Measurements from ENCODE around the gene G6PC3.
A peak's percentile ranks its signal among the peaks of the same experiment; 100 is the strongest.
"Not testable (repeated sequence)": the region's sequence is repeated elsewhere in the genome, so short reads cannot be mapped to it uniquely, and the experiment has no call there.

G6PC3 gene

DNA sequence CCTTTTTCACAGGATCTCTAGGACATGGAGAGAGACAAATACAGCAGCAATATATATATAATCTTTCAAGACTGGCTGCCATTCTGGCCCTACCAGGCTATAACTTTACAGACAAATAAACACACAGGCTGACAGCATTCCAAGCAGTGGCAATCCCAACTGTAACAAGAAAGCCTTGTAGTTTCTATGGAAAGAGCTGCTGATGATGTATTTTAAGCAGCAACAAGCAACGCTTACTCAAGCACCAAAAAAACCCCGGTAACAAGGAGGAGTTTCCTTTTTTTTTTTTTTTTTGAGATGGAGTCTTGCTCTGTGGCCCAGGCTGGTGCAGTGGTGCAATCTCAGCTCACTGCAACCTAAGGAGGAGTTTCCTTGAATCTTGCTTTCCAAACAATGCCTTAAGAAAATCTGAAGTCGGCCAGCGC lies 27.3 kb upstream of the G6PC3 start:
- peaks cover 36% of the 10 kb centered on the region for H3K36me3 ChIP-seq (replicated peaks)
- H3K27me3 ChIP-seq (ENCODE audit: low read depth), result no peaks in the 10 kb centered on the region
- no peaks in the 10 kb centered on the region for H3K9me3 ChIP-seq
- H3K4me1 ChIP-seq, result peaks cover 19% of the 10 kb centered on the region
- H3K4me3 ChIP-seq, result no peak overlapping the region
- DNase-seq (ENCODE audit: low spot score in 2 of 2), result no peak
- in situ Hi-C loops (cut with MboI; ENCODE audit: low sequenced_read_pairs), result no loop called here

DNA sequence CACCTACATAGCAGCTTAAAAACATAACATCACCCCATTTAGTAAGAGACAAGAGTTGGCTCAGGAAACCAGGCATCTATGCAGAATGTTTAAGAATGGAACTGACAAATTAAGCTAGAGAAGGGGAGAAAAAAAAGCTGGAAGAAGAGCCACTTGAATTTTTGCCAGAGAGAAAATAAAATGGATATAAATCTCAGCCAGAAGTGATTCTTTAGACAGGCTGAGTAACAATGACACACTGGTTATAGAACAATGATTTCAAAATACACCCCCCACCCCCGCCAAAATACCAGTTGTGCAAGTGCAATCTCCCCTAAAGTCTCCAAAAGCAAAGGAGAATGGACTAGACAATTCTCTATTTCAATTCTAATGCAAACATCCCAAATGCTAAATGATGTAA lies 26.5 kb upstream of the G6PC3 start:
- DNase-seq (ENCODE audit: low spot score in 2 of 2), result peak; percentile 28 to 46

DNA sequence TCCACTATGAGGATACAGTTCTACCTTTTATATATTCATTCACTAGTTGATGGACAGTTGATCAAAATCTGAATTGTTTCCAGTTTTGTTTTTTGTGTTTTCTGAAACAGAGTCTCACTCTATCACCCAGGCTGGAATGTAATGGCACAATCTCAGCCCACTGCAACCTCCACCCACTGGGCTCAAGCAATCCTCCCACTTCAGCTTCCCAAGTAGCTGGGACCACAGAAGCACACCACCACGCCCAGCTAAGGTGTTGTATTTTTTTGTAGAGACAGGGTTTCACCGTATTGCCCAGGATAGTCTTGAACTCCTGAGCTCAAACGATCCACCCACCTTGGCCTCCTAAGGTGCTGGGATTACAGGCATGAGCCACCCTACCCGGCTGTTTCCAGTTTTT lies 25.0 kb upstream of the G6PC3 start:
- Histone ChIP-seq H3K36me3 (replicated peaks) (peaks cover 39% of the 10 kb centered on the region), H3K9me3 (no peaks in the 10 kb centered on the region), H3K4me1 (peaks cover 19% of the 10 kb centered on the region), H3K4me3 (no peak overlapping the region), H3K27me3 (ENCODE audit: low read depth) (no peaks in the 10 kb centered on the region)
- in situ Hi-C loops (cut with MboI; ENCODE audit: low sequenced_read_pairs), result no loop called here
- no peak for DNase-seq (ENCODE audit: low spot score in 2 of 2)

More for the DNA sequence above, 26.5 kb upstream of the G6PC3 start:
- Histone ChIP-seq H3K36me3 (replicated peaks) (peaks cover 36% of the 10 kb centered on the region), H3K4me3 (no peak overlapping the region), H3K9me3 (no peaks in the 10 kb centered on the region), H3K4me1 (peaks cover 19% of the 10 kb centered on the region), H3K27me3 (ENCODE audit: low read depth) (no peaks in the 10 kb centered on the region)
- in situ Hi-C loops (cut with MboI; ENCODE audit: low sequenced_read_pairs), result no loop called here

- peaks cover 50% of the 10 kb centered on the region for H3K36me3 ChIP-seq (replicated peaks)
Observed at GRCh38 chr17:44046893-44047292, 23.6 kb upstream of the G6PC3 start.

GRCh38 chr17:44049294-44050060 lies 21.1 kb upstream of the G6PC3 start:
- Histone ChIP-seq H3K27me3 (ENCODE audit: low read depth) (no peaks in the 10 kb centered on the region), H3K4me1 (peaks cover 10% of the 10 kb centered on the region), H3K36me3 (replicated peaks) (peaks cover 70% of the 10 kb centered on the region), H3K9me3 (no peaks in the 10 kb centered on the region), H3K4me3 (no peak overlapping the region)
- DNase-seq (ENCODE audit: low spot score in 2 of 2), result no peak
- in situ Hi-C loops (cut with MboI; ENCODE audit: low sequenced_read_pairs), result no loop called here

More at GRCh38 chr17:44046893-44047292, 23.6 kb upstream of the G6PC3 start:
- H3K27me3 ChIP-seq (ENCODE audit: low read depth); DNase-seq (ENCODE audit: low spot score in 2 of 2); H3K4me3 ChIP-seq; H3K9me3 ChIP-seq; in situ Hi-C loops (cut with MboI; ENCODE audit: low sequenced_read_pairs): not testable (repeated sequence)
- peaks cover 19% of the 10 kb centered on the region for H3K4me1 ChIP-seq

DNA sequence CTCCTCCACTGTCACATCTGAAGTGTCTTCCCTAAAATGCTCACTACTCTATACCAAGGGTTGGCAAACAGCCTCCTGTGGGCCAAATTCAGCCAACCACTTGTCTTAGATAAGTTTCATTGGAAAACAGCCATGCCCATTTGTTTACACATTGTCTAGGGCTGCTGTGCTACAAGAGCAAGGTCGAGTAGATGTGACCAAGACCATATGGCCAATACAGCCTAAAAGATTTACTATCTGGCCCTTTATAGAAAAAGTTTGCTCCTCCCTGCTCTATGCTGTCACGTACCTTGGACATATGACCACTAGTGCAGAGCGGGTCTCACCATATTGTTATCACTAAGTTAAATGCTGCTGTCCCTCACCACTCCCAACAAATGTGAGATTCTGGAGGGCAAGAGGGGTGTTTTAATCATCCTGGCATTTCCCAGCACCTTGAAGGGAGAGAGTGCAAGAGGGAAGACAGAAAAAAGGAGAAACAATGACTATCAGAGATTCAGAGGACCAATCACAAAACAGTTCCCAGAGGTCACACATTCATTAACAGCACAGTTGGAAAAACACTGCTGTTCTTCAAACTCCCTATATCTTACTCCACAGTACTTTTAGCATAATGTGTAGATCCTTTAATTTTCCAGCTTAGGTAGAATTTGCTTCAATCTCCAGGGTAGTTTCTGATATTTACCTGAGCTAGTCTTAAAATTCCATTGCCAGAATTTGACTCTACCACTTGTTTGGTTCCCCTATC lies 17.2 kb upstream of the G6PC3 start:
- no peaks in the 10 kb centered on the region for H3K9me3 ChIP-seq
- DNase-seq (ENCODE audit: low spot score in 2 of 2), result no peak
- H3K4me3 ChIP-seq, result no peak overlapping the region
- in situ Hi-C loops (cut with MboI; ENCODE audit: low sequenced_read_pairs), result no loop called here
- H3K27me3 ChIP-seq (ENCODE audit: low read depth), result no peaks in the 10 kb centered on the region
- peaks cover 87% of the 10 kb centered on the region for H3K36me3 ChIP-seq (replicated peaks)
- H3K4me1 ChIP-seq, result no peaks in the 10 kb centered on the region

DNA sequence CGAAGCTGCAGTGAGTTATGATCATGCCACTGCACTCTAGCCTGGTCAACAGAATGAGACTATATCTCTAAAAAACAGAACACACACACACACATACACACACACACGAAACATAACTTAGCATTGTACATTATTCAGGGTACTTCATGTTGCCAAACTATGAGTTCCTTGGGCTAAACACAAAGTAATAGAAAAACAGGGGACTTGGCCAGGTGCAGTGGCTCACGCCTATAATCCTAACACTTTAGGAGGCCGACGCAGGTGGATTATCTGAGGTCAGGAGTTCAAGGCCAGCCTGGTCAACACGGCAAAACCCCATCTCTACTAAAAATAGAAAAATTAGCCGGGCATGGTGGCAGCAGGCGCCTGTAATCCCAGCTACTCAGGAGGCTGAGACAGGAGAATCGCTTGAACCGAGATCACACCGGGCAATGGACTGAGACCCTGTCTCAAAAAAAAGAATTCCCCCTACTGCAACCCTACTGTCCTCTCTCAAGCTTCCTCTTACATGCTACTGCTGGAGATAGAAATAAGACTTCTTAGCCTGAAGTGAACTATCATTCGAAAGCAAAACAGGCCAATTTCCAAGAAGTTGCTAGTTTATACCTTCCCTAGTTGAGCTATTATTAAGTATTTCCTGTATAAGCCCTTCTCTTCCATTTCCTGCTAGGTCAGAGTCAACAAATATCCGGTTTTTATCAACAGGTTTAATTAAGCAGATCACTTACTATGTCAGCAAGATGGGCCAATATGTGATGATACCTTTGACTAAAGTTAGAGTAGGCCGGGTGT lies 11.2 kb upstream of the G6PC3 start:
- H3K4me1 ChIP-seq, result peaks cover 5% of the 10 kb centered on the region
- in situ Hi-C loops (cut with MboI; ENCODE audit: low sequenced_read_pairs), result no loop called here
- no peak for DNase-seq (ENCODE audit: low spot score in 2 of 2)
- H3K36me3 ChIP-seq (replicated peaks), result peaks cover 83% of the 10 kb centered on the region
- no peaks in the 10 kb centered on the region for H3K9me3 ChIP-seq
- no peak overlapping the region for H3K4me3 ChIP-seq
- no peaks in the 10 kb centered on the region for H3K27me3 ChIP-seq (ENCODE audit: low read depth)

- in situ Hi-C loops (cut with MboI; ENCODE audit: low sequenced_read_pairs), result no loop called here
- peaks cover 71% of the 10 kb centered on the region for H3K36me3 ChIP-seq (replicated peaks)
- peaks cover 11% of the 10 kb centered on the region for H3K4me1 ChIP-seq
- no peaks in the 10 kb centered on the region for H3K27me3 ChIP-seq (ENCODE audit: low read depth)
- no peak overlapping the region for H3K4me3 ChIP-seq
- no peak for DNase-seq (ENCODE audit: low spot score in 2 of 2)
- no peaks in the 10 kb centered on the region for H3K9me3 ChIP-seq
Observed at GRCh38 chr17:44061446-44061845, 9.1 kb upstream of the G6PC3 start.

- in situ Hi-C loops (cut with MboI; ENCODE audit: low sequenced_read_pairs), result no loop called here
- H3K4me1 ChIP-seq, result peaks cover 19% of the 10 kb centered on the region
- H3K36me3 ChIP-seq (replicated peaks), result peaks cover 58% of the 10 kb centered on the region
- no peaks in the 10 kb centered on the region for H3K9me3 ChIP-seq
- no peak for DNase-seq (ENCODE audit: low spot score in 2 of 2)
- H3K4me3 ChIP-seq, result no peak overlapping the region
- no peaks in the 10 kb centered on the region for H3K27me3 ChIP-seq (ENCODE audit: low read depth)
Observed at GRCh38 chr17:44062871-44063270, 7.7 kb upstream of the G6PC3 start.

GRCh38 chr17:44063704-44064639 lies 6.6 kb upstream of the G6PC3 start:
- peak; percentile 44 to 54 for DNase-seq (ENCODE audit: low spot score in 2 of 2)
- Histone ChIP-seq H3K4me1 (peaks cover 19% of the 10 kb centered on the region), H3K27me3 (ENCODE audit: low read depth) (no peaks in the 10 kb centered on the region), H3K9me3 (no peaks in the 10 kb centered on the region), H3K36me3 (replicated peaks) (peaks cover 49% of the 10 kb centered on the region), H3K4me3 (peak overlapping the region; percentile 91)
- in situ Hi-C loops (cut with MboI; ENCODE audit: low sequenced_read_pairs), result no loop called here

DNA sequence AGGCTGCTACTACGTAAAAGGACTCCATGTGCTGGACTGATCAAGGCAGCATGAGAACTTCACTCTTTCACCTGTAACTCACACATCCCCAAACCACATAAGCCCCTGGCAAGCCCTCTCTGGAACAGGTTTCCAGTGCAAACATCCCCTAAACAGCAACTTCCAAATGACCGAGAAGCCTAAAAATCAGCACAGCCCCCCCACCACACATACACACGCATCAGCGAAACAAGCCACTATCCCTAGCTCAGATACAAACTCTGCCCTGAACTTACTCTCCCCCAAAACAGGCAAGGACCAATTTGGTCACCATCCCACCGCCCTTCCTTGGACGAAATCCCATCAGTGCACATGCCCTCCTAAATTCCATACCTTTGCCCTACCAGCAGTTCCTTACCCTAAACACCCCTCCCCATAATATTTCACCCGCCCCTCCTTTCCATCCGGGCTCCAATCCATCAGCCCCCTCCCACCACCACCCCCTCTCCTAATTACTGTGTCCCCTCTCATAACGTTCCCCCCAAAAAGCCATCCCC lies 4.8 kb upstream of the G6PC3 start:
- no peak for DNase-seq (ENCODE audit: low spot score in 2 of 2)
- in situ Hi-C loops (cut with MboI; ENCODE audit: low sequenced_read_pairs), result no loop called here

DNA sequence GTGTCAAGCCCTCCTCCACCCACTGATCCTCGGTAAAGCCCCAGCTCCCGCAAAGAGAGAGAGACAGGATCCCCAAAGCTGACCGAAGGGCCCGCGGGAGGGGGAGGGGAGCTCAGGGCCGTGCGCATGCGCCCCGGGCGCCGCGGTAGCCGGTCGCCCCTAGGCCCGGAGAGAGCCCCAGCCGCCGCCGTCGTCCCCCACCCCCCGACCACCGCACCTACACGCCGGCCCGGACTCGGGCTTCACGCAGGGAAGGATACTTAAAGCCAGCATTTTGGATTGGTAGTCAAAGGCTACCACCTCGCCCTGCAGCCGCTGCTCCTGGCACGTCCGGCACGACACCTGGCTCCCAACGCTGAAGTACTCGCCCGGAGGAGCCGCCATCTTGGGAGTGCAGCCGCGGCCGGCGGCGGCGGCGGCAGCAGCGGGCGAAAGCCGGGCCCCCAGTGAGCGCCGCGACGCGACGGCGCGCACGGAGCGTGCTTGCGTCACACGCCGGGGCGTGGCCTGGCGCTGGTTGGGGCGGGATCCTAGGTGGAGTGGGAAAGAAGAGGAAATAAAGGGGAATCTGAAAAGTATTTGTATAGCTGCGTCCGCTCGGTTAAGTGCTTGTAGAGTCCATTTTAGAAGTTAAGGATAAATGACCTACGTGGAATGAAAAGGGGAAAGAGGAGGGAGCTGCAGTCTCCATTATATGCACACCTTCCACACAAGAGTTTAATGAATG lies 4.2 kb upstream of the G6PC3 start, which contains the start of gene LSM12:
Gene LSM12, minus strand, starts transcription at position 468 of the 727 bp plus-strand sequence. Its CDS starts 84 bp downstream, at position 384.
- in situ Hi-C loops (cut with MboI; ENCODE audit: low sequenced_read_pairs), result no loop called here
- peaks cover 23% of the 10 kb centered on the region for H3K4me1 ChIP-seq

More for the DNA sequence above, 4.8 kb upstream of the G6PC3 start:
- Histone ChIP-seq H3K4me3 (peak overlapping the region; percentile 91), H3K4me1 (peaks cover 23% of the 10 kb centered on the region), H3K36me3 (replicated peaks) (peaks cover 31% of the 10 kb centered on the region), H3K27me3 (ENCODE audit: low read depth) (no peaks in the 10 kb centered on the region), H3K9me3 (no peaks in the 10 kb centered on the region)

More for the DNA sequence above, 4.2 kb upstream of the G6PC3 start, which contains the start of gene LSM12:
- Histone ChIP-seq H3K36me3 (replicated peaks) (peaks cover 27% of the 10 kb centered on the region), H3K27me3 (ENCODE audit: low read depth) (no peaks in the 10 kb centered on the region), H3K4me3 (peak within 1 kb of the TSS; percentile 91), H3K9me3 (no peaks in the 10 kb centered on the region)
- peak; percentile 94 to 95 for DNase-seq (ENCODE audit: low spot score in 2 of 2)

Measured in HAP-1 (cell line).